CD4-positive, alpha-beta T cell treated with Interleukin-1 beta for 1 hour (primary cell): ENCODE data around the gene FGF11.
A peak's percentile ranks its signal among the peaks of the same experiment; 100 is the strongest.
"Not testable (repeated sequence)": the region's sequence is repeated elsewhere in the genome, so short reads cannot be mapped to it uniquely, and the experiment has no call there.

ENCODE experiments used
- DNase-seq, 2 donors: peaks; one replicate each; pipeline ENCODE4 v3.0.0-alpha.2; 2020 to 2022

FGF11 gene

DNA sequence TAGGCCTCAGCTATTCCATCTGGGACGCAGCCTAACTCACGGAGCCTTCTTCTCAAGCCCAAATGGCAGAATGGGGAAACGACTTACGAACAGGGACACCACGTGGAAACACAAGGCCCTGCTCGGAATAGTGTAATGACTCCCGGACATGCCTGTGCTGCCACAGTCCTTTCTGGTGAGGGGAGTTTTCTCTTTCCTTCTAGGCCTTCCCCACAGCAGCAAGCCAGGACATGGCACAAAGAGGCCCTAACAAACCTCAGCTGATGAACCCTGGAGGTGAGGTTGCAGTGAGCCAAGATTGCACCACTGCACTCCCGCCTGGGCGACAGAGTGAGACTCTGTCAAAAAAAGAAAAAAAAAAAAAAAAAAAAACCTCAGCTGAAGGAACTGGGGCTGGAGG lies 24.8 kb downstream of the FGF11 start:
- DNase-seq, result no peak

DNA sequence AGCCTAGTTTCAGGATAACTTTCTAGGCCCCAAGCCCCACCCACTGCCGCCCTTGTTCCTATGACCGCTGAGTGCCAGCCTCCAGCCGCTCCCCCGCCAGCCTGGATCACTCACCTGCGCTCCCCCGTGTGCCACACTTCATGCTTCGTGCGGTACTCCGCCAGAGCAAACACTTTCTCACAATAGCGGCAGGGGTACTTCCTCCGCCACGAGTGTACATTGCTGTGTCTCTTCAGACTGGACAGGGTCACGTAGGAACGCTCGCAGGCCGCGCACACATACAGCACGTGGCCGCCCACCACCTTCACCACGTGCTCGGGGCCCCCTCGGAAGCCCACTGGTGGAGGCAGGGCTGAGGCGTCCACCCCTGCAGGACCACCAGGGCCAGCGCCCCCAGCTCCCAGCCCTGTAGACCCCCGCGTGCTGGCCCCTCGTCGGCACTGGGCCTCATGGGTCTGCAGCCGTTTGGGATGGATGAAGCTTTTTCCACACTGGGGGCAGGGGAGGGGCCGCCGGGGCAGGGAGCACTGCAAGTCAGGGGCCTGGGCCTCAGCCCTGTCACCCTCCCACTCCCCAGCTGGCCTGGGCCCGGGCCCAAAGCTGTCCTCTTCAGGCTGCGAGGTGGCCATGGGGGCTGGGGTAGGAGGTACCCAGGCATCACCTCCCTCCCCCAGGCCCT lies 26.4 kb downstream of the FGF11 start:
- DNase-seq, result no peak

DNA sequence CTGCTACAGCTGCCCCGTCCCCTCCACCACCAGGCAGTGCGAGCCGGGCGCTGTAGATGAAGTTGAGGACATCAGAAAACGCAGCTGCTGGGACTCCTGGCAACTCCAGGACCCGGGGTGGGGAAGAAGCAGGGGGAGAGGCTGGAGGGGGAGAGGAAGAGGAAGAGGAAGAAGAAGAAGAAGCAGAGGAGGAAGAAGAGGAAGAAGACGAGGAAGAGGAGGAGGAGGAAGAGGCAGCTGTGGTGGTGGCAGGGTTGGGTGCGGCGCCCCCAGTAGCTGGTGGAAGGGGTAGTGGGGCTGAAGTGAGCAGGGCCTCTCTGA lies 27.0 kb downstream of the FGF11 start:
- no peak for DNase-seq

DNA sequence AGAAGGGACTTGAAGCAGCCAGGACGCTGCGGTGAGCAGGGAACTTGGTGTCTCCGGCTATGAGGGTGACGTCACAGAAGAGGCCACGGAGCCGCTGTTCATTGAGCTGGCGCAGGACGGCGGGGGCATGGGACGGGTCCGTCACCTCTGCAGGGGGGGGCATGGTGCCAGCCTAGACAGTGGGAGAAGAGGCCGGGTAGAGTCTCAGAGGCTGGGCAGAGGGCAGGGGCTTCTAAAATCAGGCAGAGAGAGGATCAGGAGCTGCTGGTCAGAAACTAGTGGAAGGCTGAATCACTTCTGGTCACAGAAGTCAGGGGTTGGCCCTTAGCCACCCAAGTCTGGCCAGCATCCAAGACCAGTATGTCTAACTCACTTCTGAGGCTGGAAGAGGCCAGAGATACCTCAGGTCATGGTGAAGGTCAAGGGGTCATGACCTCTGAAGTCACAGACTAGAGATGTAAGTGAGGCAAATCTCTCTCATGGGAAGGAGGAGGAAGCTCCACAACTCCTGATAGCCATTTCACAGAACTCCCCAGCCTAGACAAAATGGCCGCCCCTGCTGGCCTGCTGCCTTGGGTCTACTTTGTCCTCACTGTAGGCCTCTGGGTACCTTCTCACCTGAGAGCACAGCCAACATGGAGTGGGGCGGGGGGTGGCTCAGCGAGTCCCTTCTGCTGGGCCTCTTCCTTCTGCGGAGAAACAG lies 27.5 kb downstream of the FGF11 start:
- DNase-seq, result peak in 1 of 2 donors; percentile 49

DNA sequence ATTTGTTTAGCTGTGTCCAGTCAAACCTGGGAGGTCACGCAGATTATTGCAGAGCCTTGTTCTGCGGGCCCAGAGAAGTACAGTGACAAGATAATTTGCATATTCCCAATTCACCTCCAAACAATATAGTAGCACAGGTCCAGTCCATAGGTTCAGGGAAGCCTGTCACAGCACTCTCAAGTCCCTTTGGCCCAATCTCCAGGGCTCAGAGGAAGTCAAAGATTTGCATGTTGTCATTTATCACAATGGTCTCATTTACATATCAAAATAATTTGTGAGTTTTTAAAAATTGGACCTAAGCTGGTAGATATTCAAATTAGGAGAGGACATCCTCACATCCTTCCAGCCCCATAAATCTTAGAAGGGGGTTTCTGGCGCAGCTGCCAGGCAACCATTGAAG lies 28.2 kb downstream of the FGF11 start:
- DNase-seq, result no peak

DNA sequence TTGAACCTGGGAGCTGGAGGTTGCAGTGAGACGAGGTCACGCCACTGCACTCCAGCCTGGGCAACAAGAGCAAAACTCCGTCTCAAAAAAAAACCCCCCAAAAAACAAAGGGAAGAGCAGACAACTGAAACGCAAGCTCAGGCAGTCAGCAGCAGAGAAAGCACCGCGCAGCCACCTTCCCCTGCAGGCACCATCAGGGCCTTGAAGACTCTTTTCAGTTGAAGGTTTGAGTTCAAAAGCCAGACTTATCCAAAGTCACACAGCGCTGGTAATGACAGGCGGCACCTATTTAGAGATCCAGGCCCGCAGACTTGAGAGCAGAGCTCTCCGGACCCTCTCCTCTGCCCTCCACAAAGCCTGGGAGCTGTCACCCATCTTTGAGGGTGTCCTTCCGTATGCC lies 29.0 kb downstream of the FGF11 start:
- no peak for DNase-seq

DNA sequence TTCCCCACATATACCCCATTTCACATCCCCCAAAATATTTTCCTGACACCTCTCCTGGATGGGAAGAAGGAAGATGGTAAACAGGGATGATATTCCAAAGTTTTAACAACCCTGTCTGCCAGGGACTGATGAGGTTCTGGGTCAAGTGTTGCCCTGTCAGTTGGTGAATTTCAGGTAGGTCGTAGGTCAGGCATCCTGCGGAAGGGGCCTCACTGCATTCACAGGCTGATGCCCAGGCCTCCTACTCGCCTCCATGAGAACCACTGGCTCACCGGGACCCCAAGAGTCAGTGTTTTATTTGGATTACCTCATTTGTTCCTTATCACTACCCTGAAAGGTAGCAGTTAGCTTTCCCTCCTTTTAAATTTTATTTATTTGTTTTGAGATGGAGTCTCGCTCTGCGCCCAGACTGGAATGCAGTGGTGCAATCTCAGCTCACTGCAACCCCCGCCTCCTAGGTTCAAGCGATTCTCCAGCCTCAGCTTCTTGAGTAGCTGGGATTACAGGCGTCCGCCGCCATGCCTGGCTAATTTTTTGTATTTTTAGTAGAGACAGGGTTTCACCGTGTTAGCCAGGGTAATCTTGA lies 29.6 kb downstream of the FGF11 start:
- no peak for DNase-seq

DNA sequence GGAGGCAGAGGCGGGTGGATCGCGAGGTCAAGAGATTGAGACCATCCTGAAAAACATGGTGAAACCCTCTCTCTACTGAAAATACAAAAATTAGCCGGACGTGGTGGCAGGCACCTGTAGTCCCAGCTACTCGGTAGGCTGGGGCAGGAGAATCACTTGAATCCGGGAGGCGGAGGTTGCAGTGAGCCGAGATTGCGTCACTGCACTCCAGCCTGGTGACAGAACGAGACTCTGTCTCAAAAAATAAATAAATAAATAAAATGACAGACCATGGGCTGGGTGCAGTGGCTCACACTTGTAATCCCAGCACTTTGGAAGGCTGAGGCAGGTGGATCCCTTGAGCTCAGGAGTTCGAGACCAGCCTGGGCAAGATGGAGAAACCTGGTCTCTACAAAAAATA lies 30.5 kb downstream of the FGF11 start:
- DNase-seq, result not testable (repeated sequence)

DNA sequence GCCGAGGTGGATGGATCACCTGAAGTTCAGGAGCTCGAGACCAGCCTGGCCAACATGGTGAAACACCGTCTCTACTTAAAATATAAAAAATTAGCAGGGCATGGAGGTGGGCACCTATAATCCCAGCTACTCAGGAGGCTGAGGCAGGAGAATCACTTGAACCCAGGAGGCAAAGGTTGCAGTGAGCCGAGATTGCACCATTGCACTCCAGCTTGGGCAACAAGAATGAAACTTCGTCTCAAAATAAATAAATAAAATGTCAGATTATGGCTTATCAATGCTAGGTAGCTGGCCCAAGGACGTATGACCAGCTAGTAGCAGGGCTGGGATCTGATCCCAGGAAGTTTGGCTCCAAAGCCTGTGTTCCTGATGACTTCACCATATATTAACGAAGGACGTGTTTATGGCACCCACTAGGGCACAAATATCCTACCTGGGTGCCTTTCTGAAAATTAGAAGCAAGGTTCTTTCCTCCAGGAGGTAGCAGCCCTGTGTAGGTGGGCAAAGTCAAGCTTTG lies 31.2 kb downstream of the FGF11 start:
- not testable (repeated sequence) for DNase-seq

DNA sequence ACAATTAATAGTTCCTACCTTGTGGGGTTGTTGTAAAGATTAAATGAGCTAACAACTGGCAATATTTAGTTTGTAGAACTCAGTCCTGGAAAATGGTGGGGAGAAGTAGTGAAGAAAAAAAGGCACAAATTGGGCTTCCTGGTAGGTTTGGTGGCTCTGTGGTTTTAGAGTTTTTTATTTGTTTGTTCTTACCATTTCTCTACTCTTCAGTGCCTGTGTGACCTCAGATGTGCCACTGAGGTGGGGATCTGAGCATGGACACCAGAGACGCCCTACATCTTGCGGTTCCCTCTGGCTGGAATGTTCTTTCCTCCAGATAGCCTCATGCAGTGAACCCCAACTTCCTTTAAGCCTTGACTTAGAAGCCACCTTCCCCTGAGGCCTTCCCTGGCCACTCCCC lies 32.4 kb downstream of the FGF11 start:
- no peak for DNase-seq

DNA sequence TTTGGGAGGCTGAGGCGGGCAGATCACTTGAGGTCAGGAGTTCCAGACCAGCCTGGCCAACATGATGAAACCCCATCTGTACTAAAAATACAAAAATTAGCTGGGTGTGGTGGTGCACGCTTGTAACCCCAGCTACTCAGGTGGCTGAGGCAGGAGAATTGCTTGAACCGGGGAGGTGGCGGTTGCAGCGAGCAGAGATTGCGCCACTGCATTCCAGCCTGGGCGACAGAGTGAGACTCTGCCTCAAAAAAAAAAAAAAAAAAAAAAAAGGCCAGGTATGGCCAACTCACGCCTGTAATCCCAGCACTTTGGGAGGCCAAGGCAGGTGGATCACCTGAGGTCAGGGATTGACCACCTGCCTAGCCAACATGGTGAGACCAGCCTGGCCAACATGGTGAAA lies 35.5 kb downstream of the FGF11 start:
- not testable (repeated sequence) for DNase-seq

DNA sequence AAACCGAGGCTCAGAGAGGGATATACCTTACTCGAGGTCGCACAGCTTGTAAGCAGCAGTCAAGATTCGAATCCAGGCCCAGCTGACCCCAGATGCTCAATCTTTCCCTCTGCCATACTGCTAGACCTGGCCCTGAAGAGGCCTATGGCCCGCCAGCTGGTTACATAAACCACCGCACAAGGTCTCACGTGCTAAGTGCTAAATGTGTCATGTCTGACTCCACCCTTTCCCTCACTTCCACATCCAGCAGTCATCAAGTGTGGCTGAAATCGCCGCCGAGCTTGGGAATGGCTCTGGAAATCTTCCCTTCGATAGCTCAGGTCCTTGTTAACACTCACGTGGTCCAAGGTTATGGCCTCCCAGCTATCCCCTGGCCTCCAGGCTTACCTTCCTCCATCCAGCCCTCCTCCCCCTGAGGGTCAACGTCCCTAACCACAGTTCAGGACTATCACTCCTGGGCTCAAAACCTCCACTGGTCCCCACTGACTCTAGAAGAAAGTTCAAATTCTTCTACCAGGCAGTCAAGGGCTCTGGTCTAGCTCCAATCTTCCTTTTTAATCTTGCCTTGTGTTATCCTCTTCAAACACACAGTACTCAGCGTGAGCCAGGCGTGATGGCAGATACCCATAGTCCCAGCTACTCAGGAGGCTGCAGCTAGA lies 36.6 kb downstream of the FGF11 start:
- DNase-seq, result peak in 1 of 2 donors; percentile 55

DNA sequence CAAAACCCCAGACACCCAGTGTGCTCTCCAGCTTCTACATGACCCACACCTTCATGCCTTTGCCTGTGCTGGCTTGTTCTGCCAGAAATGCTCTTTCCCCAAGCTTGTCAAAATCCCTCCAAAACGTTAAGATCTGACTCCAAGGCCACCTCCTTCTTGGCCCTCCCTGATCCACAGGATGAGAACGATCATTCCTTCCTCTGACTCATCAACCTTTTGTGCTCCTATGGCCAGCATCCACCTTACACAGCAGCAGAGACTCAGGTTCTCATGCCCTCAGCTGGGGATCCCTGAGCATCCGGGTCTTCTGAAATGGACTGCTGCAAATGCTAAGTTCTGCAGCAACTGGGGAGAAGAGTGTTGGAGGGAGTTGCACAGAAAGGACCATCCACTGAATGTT lies 37.2 kb downstream of the FGF11 start:
- no peak for DNase-seq

DNA sequence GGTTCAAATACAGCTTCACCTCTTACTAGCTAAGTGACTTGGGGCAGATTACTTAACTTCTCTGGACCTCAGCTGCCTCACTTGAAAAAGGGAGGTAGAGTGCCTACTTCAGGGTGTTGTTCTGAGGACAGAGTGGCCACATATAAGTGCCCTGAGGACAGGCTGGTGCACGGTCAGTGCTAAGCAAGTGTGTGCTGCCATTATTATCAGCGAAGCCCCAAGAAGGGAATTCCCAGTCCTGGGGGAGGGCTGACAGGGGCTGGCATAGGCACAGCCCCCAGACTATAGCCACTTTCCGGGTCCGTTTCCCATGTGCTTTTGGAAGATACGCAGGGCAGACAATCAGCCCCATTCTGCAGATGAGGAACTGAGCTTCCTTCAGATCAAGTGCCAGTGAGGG lies 37.6 kb downstream of the FGF11 start:
- no peak for DNase-seq

DNA sequence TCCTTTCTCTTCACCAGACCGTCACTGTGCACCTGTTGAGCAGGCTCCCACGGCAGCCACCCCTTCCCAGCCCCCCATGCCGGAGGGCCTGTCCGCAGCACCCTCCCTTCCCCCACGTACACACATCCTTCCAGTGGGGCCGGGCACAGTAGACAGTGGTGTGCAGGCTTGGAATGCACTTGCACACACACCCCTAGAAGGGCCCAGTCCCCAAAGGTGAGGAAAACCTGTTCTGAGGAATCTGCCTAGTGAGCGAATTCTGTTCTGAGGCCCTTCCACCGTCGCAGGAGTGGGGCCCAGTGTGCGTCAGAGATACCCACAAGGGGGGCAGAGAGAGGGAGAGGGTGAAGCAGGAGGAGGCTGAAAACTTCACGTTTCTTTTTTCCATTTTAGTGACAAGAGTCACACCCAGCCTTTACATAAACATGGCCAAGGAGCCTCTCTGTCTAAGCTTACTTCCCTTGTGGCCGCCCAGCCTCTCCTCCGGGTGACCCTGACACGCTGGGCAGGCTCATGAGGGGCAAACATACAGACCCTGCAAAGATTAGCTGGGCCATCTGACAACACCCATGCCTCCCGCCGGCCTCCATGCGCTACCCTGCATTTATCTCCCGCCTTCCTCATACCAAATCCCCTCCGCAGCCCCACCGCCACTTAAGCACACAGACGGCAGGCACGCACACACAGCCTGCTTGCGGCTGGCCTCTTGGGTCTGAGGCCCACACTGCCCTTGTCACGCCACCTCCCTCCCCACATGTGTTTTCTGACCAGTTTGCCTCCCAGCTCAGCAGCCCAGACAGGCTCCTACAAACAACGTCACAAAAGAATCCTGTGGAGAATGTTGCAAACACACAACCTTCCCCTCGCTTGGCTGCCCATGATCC lies 38.3 kb downstream of the FGF11 start:
- DNase-seq, result peak in 1 of 2 donors; percentile 45

DNA sequence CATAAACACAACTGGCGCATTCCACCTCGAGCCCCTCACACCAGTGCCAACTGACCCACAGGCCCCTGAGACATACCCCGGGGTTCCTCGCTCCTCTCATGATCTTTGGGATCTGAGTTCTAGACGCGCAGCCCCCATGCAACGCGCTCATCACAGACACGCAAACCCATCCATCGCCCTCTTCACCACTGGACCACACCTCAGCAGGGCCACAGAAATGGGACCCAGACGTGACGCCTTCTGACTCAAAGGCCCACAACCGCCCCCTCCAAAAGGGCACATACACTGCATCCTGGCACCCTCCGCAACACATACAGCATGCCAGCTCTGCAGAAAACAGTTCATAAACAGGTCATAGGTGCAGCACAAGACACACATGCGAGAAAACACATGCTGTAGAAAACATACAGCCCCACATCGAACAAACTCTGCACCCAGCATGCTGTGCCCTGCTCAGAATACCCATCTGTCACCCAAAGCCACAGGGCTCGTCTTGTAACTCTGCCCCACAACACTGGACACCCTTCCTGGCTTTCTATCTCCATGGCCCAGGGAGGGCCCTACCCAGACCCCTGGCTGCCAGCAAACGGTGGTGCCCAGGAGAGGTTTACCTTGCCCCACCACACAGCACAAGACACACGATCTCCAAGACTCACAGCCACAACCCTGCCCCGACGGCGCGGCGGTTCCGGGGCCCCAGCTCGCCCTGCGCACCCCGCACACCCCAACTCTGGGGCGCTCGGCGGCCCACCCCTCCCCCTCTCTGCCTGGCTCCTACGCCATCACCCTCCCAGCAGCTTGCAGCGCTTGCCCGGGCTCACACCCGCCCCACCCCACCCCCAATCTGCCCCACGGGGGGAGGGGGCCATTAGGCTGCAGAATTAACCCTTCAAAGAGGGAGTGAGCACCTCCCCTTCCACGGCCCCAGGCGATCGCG lies 39.2 kb downstream of the FGF11 start:
- peak; percentile 83 to 84 for DNase-seq

DNA sequence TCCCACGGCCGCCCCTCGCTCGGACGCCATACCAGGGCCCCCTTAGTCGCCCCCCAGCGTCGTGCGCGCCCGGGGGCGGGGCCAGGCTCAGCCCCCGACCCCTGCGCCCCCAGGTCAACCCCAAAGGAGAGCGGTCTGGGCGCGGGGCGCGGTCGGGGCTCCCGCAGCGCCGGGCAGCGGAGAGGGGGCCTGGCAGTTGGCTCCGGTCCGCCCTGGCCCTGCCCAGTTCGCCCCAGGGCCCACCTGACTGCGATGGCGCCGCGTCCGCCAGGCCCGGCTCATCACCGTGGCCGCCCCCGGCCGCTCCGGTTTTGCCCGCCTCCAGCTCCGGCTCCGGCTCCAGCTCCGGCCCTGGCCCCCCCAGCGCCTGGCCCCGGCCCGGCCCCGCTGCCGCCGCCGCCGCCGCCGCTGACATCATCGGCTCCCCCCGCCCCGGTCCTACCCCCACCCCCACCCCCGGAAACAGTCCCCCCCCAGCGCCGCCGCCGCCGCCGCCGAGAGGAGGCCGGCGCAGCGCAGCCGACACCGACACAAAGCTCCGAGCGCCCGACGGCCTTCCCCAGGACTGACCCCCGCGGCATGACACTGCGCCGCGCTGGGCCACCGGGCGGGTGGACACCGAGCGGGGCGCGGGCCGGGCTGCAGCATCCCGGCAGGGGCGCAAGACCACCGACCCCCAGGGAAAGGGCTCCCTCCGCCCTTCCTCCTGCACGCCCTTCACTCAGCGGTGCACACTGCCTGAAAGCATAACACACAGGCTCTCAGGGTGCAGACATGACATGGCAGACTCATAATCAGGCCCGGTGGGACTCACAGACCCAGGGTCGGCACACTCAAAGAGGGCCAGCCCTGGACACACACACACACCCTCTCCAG lies 40.1 kb downstream of the FGF11 start, which contains the start of gene ZBTB4:
Gene ZBTB4, minus strand, starts transcription at position 419 of the 876 bp plus-strand sequence. CDS start 12,830 bp downstream, outside the sequence.
- DNase-seq, result peak; percentile 73 to 79

DNA sequence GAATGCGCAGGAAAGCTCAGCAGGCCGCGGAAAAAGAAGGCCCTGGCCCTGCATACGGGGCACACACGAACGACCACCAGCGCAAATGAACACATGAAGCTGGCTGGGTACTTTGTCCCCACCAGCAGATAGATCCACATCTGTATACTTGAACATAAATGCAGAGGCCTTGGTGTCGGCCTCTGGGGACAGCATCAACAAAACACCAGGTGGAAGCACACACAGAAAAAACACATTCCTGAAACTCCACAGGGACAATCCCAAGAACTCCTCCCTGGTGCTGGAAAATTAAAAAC lies 40.7 kb downstream of the FGF11 start:
- no peak for DNase-seq

DNA sequence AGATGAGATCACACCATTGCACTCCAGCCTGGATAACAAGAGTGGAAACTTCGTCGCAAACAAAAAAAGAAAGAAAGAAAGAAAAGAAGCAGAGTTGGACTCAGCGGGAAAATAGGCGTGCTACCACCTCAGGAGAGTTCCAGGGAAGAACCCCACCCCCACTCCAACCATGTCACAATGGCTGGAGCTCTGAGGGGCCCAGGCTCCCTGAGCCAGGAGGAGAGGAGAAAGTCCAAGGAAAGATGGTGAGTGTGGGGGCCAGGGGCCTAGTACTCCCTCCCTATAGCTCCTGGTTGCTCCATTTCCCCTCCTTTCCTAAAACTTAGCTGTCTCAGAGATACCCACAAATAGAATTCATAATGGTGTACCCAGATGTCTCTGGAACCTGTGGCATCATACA lies 42.0 kb downstream of the FGF11 start, which contains the start of gene SLC35G6:
Gene SLC35G6, plus strand, starts transcription at position 172 of the 400 bp plus-strand sequence. Its CDS starts 71 bp downstream, at position 243.
- DNase-seq, result not testable (repeated sequence)
